A673 (cell line): ENCODE data around the gene MT2A. TPM values are rescaled to one million over a fixed set of nuclear protein-coding genes. Genes with fewer than 3 reads are reported as not detected.

Experiments
- BruUV-seq: library from RNA; stranded (reverse); fragments of 400-500 nt; replicated peaks from 2 replicates; lab custom pipeline; 2021; lab: Mats Ljungman, UMichigan
- CTCF ChIA-PET: fragments of 300-600 bp; sonication (Branson Sonifier 250); formaldehyde crosslinking; loops from one replicate; lab custom pipeline; 2022; ENCODE audit warnings: antibody characterized with exemption; lab: Charles Lee
- POLR2A ChIA-PET: fragments of 300-600 bp; sonication (Branson Sonifier 250); formaldehyde crosslinking; loops from one replicate; lab custom pipeline; 2022; ENCODE audit warnings: antibody characterized with exemption; ENCODE audit not compliant: low non-redundant PET; lab: Charles Lee
- DNase-seq: peaks from one replicate; pipeline ENCODE4 v3.0.0-alpha.2; 2015; ENCODE audit warnings: low spot score
- H3K27ac ChIP-seq: fragments of 200-600 bp; sonication (generic); 2 replicates; pipeline ENCODE4 v1.5.1; 2016; ENCODE audit warnings: mixed run types, low read depth, mild to moderate bottlenecking, mixed read lengths, antibody characterized with exemption, low read length; ENCODE audit not compliant: poor library complexity, severe bottlenecking
- H3K27me3 ChIP-seq: fragments of 200-600 bp; sonication (generic); replicated peaks from 2 replicates; pipeline ENCODE4 v1.6.1; 2017; ENCODE audit warnings: mixed run types, low read depth, mild to moderate bottlenecking, mixed read lengths, antibody characterized with exemption, low read length; ENCODE audit not compliant: insufficient read depth, poor library complexity
- H3K36me3 ChIP-seq: fragments of 200-600 bp; sonication (generic); 2 replicates; pipeline ENCODE4 v1.6.1; 2016; ENCODE audit warnings: mixed run types, mild to moderate bottlenecking, mixed read lengths, antibody characterized with exemption, low read length; ENCODE audit not compliant: insufficient read depth, poor library complexity, severe bottlenecking
- H3K4me1 ChIP-seq: fragments of 200-600 bp; sonication (generic); 2 replicates; pipeline ENCODE4 v1.6.1; 2017; ENCODE audit warnings: mixed run types, mild to moderate bottlenecking, mixed read lengths, antibody characterized with exemption, low read length; ENCODE audit not compliant: insufficient read depth, poor library complexity, severe bottlenecking
- H3K4me3 ChIP-seq: fragments of 200-600 bp; sonication (generic); 2 replicates; pipeline ENCODE4 v1.5.1; 2016; ENCODE audit warnings: low read depth, mixed run types, mild to moderate bottlenecking, mixed read lengths, low read length; ENCODE audit not compliant: poor library complexity, severe bottlenecking
- H3K9me3 ChIP-seq: fragments of 200-600 bp; sonication (generic); 2 replicates; pipeline ENCODE4 v1.6.1; 2016; ENCODE audit warnings: mixed run types, low read depth, mild to moderate bottlenecking, mixed read lengths, antibody characterized with exemption, low read length; ENCODE audit not compliant: poor library complexity, severe bottlenecking
- CTCF ChIP-seq: fragments of 300-800, 200-600 bp; sonication (generic); conservative IDR thresholded peaks from 2 replicates; pipeline ENCODE4 v1.5.1; 2017; ENCODE audit warnings: low read depth, mild to moderate bottlenecking, antibody characterized with exemption, low read length, moderate library complexity, mixed read lengths
- EZH2 ChIP-seq: fragments of 200-600 bp; sonication (generic); IDR thresholded peaks from 2 replicates; pipeline ENCODE4 v1.6.1; 2017; ENCODE audit warnings: borderline replicate concordance, low read depth, mild to moderate bottlenecking, mixed read lengths, antibody characterized with exemption, low read length; ENCODE audit not compliant: poor library complexity, severe bottlenecking
- intact Hi-C: fragments of 100-400 bp; cut with micrococcal nuclease; formaldehyde crosslinking; loops from one replicate; pipeline ENCODE4 v1.10.0; 2022; ENCODE audit not compliant: unreplicated experiment
- total RNA-seq: library from RNA; stranded (reverse); gene quantifications from 2 replicates; pipeline ENCODE4 v1.2.3, GENCODE V29; 2021

MT2A gene
- total RNA-seq, 1 experiment from 2014 or later, result 218 TPM

DNA sequence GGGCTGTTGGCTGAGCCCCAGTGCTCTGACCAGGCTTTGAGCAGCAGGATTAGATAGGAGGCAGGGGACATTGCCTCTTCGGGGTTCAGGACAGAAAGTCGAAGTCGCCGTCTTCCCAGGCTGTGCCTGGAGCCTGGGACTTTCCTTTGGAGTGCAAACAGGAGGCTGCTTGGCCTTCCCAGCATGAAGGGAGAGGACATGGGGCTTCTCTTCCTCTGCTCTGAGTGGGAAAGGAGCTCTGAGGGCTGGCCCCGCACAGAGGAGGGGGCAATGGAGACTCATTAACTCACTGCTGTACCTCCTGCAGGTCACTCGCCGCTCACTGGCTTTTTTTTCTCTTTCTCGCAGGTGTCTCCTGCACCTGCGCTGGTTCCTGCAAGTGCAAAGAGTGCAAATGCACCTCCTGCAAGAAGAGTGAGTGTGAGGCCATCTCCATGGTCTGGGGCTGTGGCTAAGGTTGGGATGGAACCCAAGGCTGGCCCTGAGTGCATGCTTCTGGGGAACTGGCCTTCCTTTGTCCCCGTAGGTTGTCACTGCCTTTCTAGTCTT lies 50.0 kb downstream of the MT2A start:
- peak overlapping the region; percentile 66 for H3K4me3 ChIP-seq
- H3K27ac ChIP-seq, result no peak overlapping the region
- ChIA-PET CTCF (no interaction called here), POLR2A (no interaction called here)
- intact Hi-C loops, result no loop called here
- DNase-seq, result no peak
- BruUV-seq, result TSS peak; percentile 84
- no peaks in the 10 kb centered on the region for H3K4me1 ChIP-seq
- peaks cover 12% of the 10 kb centered on the region for H3K27me3 ChIP-seq
- no peaks in the 10 kb centered on the region for H3K9me3 ChIP-seq
- no peaks in the 10 kb centered on the region for H3K36me3 ChIP-seq
- TF ChIP-seq EZH2 (no peak), CTCF (no peak)

Other genes with a start within 250 kb of the MT2A start
- 48.1 and 51.3 TPM in 2 replicates for gene AMFR, start 183.0 kb upstream of the MT2A start, total RNA-seq
- gene NUDT21, start 157.3 kb upstream of the MT2A start, total RNA-seq, result 220 and 231 TPM in 2 replicates
- gene OGFOD1, start 157.0 kb upstream of the MT2A start, total RNA-seq, result 68.4 and 78.1 TPM in 2 replicates
- 19.4 and 22.1 TPM in 2 replicates for gene BBS2, start 88.6 kb upstream of the MT2A start, total RNA-seq
- not detected in 2 replicates for gene MT4, start 43.5 kb upstream of the MT2A start, total RNA-seq
- not detected in 2 replicates for gene MT3, start 19.1 kb upstream of the MT2A start, total RNA-seq
- 21.6 and 50.6 TPM in 2 replicates for gene MT1E, start 17.2 kb downstream of the MT2A start, total RNA-seq
- gene MT1M, start 24.1 kb downstream of the MT2A start, total RNA-seq, result 0.49 TPM in 1 of 2 replicates, not detected in the other
- gene MT1A, start 30.1 kb downstream of the MT2A start, total RNA-seq, result not detected in 2 replicates
- gene MT1B, start 43.3 kb downstream of the MT2A start, total RNA-seq, result not detected in 2 replicates
- gene MT1F, start 49.4 kb downstream of the MT2A start, total RNA-seq, result 7.7 and 26.9 TPM in 2 replicates
- gene MT1G, start 59.5 kb downstream of the MT2A start, total RNA-seq, result 10.8 and 48.8 TPM in 2 replicates
- gene MT1H, start 61.2 kb downstream of the MT2A start, total RNA-seq, result 2.4 TPM in 1 of 2 replicates, not detected in the other
- 30.0 and 74.3 TPM in 2 replicates for gene MT1X, start 73.9 kb downstream of the MT2A start, total RNA-seq
- gene NUP93, start 121.5 kb downstream of the MT2A start, total RNA-seq, result 153 and 155 TPM in 2 replicates